Measurements from ENCODE around the gene ZNFX1.
A peak's percentile ranks its signal among the peaks of the same experiment; 100 is the strongest.

Gene ZNFX1

DNA sequence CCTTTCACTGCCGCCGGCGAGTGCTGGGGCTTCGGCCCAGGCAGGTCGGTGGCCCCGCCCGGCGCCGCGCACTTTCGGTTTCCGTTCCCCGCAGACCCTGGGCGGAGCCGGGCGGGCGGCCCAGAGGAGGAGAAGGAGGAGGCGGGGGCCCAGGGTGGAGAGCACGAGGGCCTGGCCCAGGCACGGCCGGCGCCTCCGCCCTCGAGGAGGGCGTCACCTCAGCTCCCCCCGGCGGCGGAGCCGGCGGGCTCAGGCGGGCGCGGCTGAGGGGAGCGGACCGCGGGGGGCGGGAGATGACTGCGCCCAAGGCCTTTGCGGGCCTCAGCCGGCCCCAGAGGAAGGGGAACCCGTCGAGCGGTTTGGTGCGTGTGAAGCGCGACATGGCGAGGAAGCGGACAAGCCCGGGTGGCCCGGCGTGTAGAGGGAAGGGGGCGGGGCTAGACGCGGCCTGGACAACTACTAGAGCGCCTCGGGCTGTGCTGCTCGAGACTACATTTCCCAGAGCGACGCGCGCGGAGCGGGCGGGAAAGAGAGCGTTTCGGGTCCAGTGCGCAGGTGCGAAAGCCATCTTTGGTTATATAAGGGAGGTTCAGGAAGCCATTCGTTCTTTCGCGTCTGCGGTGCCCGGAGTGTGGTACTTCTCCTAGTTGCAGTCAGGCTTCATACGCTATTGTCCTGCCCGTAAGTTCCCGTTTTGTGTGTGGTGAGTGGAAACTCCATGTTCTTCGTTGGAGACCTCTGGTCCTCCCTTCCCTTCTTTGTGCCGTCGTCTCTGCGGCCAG, at the start of gene ZNFX1:
Gene ZNFX1 (minus strand): TSS at position 22 of the 782 bp plus-strand sequence. CDS start 2,218 bp downstream, outside the sequence.
- TF ChIP-seq, protein P1, sequence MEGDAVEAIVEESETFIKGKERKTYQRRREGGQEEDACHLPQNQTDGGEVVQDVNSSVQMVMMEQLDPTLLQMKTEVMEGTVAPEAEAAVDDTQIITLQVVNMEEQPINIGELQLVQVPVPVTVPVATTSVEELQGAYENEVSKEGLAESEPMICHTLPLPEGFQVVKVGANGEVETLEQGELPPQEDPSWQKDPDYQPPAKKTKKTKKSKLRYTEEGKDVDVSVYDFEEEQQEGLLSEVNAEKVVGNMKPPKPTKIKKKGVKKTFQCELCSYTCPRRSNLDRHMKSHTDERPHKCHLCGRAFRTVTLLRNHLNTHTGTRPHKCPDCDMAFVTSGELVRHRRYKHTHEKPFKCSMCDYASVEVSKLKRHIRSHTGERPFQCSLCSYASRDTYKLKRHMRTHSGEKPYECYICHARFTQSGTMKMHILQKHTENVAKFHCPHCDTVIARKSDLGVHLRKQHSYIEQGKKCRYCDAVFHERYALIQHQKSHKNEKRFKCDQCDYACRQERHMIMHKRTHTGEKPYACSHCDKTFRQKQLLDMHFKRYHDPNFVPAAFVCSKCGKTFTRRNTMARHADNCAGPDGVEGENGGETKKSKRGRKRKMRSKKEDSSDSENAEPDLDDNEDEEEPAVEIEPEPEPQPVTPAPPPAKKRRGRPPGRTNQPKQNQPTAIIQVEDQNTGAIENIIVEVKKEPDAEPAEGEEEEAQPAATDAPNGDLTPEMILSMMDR (IDR thresholded peaks at IDR 0.05), result peak; percentile 16
- peaks cover 2% of the 10 kb centered on the region for H3K9me3 ChIP-seq
- H3K27me3 ChIP-seq, result no peaks in the 10 kb centered on the region
- peaks cover 46 to 62% of the 10 kb centered on the region in 2 experiments for H3K4me1 ChIP-seq (ENCODE audit: control insufficient read depth in 1 of 2, insufficient read depth in 1 of 2, low read depth in 1 of 2, low read length in 1 of 2)
- peaks cover 68% of the 10 kb centered on the region for H3K36me3 ChIP-seq
- H3K27ac ChIP-seq, result peak within 1 kb of the TSS; percentile 97
- peak within 1 kb of the TSS; percentile 98 to 99 for H3K4me3 ChIP-seq (ENCODE audit: low read depth in 1 of 2, low read length in 1 of 2)

- Histone ChIP-seq H3K27ac (peak overlapping the region; percentile 94), H3K4me3 (ENCODE audit: low read depth in 1 of 2, low read length in 1 of 2) (no peak overlapping the region), H3K9me3 (no peaks in the 10 kb centered on the region), H3K27me3 (peaks cover 23% of the 10 kb centered on the region), H3K36me3 (no peaks in the 10 kb centered on the region), H3K4me1 (ENCODE audit: control insufficient read depth in 1 of 2, insufficient read depth in 1 of 2, low read depth in 1 of 2, low read length in 1 of 2) (peaks cover 36 to 48% of the 10 kb centered on the region in 2 experiments)
- TF ChIP-seq, protein P1 (IDR thresholded peaks at IDR 0.05), result no peak
These were observed 48.2 kb upstream of the ZNFX1 start for GRCh38 chr20:49326026-49326425.

GRCh38 chr20:49324306-49324705, 46.4 kb upstream of the ZNFX1 start:
- TF ChIP-seq, protein P1 (IDR thresholded peaks at IDR 0.05), result no peak
- Histone ChIP-seq H3K4me3 (ENCODE audit: low read depth in 1 of 2, low read length in 1 of 2) (peak overlapping the region in 1 of 2 experiments; percentile 37), H3K27ac (peak overlapping the region; percentile 94), H3K9me3 (no peaks in the 10 kb centered on the region), H3K36me3 (no peaks in the 10 kb centered on the region), H3K27me3 (peaks cover 31% of the 10 kb centered on the region), H3K4me1 (ENCODE audit: control insufficient read depth in 1 of 2, insufficient read depth in 1 of 2, low read depth in 1 of 2, low read length in 1 of 2) (peaks cover 42 to 61% of the 10 kb centered on the region in 2 experiments)

DNA sequence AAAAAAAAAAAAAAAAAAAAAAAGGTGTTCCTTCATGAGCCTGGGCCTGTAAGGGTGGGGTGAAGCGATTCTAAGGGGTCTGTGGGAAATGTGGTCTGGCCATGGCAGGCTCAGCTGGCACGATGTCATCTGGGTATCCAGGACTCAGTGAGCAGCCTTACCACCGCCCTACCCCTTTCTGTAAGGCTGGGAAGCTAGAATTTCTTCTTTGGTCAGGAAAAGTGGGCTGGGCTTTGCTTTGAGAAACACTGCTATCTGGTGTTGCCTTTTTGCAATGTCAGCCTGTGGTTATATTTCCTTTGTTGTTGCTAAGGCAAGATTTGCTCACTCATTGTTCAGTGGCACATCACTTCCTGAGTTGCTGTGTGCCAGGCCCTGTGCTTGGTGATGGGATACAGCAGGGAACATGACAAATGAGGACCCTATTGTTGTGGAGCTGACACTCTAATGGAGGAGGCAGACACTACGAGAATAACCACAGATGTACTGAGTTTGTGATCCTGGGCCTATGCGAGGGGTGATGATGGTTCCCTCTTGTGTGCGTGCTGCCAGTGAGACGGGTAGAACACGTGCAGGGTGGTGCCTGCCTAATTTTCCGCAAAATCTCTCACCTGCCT, 45.9 kb upstream of the ZNFX1 start:
- Histone ChIP-seq H3K36me3 (no peaks in the 10 kb centered on the region), H3K27ac (peak overlapping the region; percentile 94), H3K9me3 (no peaks in the 10 kb centered on the region), H3K27me3 (peaks cover 31% of the 10 kb centered on the region), H3K4me3 (ENCODE audit: low read depth in 1 of 2, low read length in 1 of 2) (peak overlapping the region; percentile 21 to 37), H3K4me1 (ENCODE audit: control insufficient read depth in 1 of 2, insufficient read depth in 1 of 2, low read depth in 1 of 2, low read length in 1 of 2) (peaks cover 47 to 65% of the 10 kb centered on the region in 2 experiments)
- TF ChIP-seq, protein P1 (IDR thresholded peaks at IDR 0.05), result peak; percentile 57

GRCh38 chr20:49320460-49320859, 42.6 kb upstream of the ZNFX1 start:
- H3K4me1 ChIP-seq (ENCODE audit: control insufficient read depth in 1 of 2, insufficient read depth in 1 of 2, low read depth in 1 of 2, low read length in 1 of 2), result peaks cover 49 to 60% of the 10 kb centered on the region in 2 experiments

More at GRCh38 chr20:49320460-49320859, 42.6 kb upstream of the ZNFX1 start:
- Histone ChIP-seq H3K4me3 (ENCODE audit: low read depth in 1 of 2, low read length in 1 of 2) (no peak overlapping the region), H3K27ac (peak overlapping the region; percentile 30), H3K9me3 (no peaks in the 10 kb centered on the region), H3K36me3 (no peaks in the 10 kb centered on the region), H3K27me3 (peaks cover 56% of the 10 kb centered on the region)
- TF ChIP-seq, protein P1 (IDR thresholded peaks at IDR 0.05), result no peak

Data from neutrophil (primary cell).